CD4-positive, alpha-beta T cell treated with Interleukin-17A for 1 hour (primary cell): ENCODE results near the gene DENND5A.
"Not testable (repeated sequence)": the region's sequence is repeated elsewhere in the genome, so short reads cannot be mapped to it uniquely, and the experiment has no call there.

Experiments used
- DNase-seq: peaks from one replicate; pipeline ENCODE4 v3.0.0-alpha.2; 2020

The DENND5A gene

DNA sequence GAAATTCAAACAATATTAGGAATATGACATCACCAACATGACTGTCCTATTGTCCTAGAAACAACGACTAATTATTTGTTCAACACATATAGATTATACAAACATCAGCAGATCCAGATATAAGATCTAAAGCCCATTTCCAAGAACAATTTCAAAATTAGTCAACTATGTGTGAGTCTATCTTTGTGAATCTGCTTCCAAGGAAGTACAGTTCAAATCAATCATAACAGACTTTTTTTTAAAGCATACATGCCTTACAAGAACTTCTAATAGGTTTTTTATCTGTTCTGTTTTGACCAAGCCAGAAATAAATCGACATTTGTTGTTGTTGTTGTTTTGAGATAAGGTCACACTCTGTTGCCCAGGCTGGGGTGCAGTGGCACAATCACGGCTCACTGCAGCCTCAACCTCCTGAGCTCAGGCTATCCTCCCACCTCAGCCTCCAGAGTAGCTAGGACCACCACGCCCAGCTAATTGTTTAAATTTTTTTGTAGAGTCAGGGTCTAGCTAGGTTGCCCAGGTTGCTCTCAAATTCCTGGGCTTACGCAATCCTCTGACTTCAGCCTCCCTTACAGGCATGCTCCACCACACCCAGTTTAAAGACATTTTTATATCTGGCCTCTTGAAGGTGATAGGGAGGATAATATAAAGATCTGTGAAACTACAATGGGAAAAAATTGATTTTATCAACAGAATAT is 54.8 kb downstream of the DENND5A start:
- no peak for DNase-seq

DNA sequence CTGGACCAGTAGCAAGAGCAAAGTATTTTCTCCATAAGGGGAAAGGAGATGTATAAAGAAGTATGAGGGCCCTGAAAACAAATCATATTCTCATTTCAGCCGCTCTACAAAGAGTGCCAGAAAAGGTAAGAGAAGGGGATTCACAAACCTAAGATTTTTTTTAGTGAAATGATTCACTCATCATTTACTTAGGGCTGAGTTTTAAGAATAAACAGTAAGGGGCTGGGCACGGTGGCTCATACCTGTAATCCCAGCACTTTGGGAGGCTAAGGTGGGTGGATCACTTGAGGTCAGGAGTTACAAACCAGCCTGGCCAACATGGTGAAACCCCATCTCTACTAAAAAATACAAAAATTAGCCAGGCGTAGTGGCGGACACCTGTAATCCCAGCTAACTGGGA is 55.5 kb downstream of the DENND5A start:
- not testable (repeated sequence) for DNase-seq

DNA sequence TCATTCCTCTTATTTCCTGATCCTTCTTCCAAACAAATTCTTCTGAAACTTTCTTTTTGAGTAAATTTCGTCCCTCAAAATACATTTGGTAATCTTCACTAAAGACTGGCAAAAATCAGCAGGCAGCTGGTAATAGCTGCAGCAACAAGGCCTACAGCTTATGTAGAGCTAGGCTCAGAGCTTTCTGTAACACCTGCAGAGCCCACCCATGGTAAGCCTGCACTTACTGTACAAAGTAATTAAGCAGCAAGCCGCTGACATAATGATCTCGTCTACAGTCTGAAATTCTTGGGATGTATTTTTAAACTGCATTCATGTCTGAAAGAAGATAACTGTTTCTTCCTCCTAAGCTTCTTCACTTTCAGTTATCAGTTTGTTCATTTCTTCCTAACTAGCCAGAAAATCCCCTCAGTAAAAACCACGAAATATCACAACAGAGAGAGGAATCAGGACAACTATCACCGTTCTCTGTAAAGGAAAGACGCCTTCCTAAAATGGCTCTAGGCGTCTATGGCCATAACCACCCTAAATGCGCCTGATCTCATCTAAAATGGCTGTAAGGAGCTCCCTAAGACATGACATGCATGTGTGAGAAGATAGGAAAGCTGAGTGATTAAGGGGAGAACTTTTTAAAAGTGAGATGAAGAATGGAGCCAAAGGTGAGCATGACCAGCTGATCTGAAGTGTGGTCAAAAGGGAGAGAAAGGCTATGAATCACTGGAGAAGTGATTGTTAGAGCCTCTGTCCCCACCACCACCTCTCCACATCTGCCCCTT is 56.2 kb downstream of the DENND5A start:
- DNase-seq = no peak

DNA sequence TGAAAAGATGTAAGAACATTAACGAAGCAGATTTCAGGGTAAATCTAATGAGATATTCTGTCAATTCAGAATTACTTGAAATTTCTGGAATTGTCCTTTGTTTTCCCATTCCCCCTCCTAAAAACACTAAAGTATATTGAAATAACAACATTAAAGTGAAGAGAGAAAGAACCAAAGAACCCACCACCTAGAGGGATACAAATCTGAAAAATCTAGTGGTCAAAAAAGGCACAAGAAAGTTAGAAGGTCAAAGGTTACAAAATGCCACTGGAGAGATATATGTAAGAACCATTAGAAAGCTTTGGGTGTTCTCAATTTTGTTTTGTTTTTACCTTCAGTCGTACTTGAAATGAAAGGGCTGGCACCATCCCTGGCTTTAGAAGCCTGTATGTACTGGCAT is 57.9 kb downstream of the DENND5A start:
- no peak for DNase-seq

DNA sequence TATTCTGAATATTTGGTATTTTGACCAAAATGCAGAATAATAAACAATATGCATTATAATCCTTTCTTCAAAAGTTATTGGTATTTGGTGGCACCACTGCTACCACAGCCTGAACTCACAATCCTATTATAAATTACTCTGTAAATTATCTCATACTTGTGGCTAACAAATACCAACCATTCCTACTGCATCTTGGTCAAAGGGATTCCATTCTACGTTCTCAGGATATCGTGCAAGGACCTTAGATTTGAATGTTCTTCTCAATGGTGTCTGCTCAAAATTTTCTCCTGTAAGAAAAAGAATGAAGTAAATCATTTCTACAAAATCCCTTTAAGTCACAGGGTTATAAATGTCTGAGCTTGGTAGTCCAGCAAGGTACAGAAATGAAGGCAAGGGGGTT is 58.7 kb downstream of the DENND5A start:
- no peak for DNase-seq

DNA sequence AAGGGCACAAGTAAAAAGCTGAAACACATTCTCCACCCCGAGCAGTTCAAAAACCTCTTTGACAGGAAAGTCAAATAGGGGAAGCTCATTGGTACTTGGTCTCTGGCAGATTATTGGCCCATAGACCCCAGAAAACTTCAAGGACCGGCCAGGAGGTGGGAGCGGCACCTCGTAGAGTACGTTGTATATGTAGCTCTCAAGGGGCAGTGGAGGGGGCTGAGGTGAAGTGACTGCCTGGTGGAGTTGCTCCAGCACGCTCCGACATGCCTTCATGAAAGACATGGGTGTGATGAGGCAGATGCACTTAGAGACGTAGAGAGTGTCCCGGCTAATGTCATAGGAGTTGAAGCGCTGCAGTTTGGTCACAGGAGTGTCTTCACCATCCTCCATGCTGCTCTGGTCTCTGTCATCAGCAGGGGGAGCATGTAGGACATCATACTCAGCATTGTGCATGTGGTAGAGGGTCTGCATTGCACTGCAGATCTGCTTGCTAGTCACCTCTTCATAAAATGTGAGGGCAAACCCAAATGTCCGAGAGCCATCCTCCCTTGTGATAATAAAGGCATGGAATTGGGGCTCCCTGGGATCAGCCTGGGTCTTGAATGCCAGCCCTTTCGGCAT is 61.3 kb downstream of the DENND5A start:
- peak; percentile 14 for DNase-seq

DNA sequence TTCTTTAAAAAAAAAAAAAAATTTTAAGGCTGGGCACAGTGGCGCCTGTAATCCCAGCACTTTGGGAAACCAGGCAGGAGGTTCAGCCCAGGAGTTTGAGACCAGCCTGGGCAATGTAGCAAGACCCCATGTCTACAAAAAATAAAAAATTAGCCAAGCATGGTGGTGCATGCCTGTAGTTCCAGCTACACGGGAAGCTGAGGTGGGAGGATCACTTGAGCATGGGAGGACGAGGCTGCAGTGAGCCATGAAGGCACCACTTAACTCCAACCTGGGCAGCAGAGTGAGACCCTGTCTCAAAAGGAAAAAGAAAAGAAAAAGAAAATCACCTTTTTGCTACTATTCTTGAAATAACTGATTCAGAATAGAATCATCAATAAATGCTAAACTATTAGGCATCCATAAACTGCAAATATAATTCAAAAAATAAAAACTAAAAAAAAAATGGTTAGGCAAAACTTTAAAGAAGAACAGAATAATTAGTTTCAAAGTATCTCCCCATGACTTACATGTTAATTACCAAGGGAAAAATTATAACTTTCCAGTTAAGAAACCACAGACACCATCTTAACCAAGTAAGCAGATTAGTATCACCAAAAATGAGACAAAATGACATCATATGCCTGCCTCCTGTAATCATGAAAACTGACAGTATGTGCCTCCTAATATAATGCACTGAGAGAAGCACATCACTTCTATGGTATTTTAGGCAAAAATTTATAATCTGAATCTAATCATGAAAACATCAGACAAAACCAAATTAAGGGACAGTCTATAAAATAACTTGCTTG is 63.6 kb downstream of the DENND5A start:
- DNase-seq = no peak

DNA sequence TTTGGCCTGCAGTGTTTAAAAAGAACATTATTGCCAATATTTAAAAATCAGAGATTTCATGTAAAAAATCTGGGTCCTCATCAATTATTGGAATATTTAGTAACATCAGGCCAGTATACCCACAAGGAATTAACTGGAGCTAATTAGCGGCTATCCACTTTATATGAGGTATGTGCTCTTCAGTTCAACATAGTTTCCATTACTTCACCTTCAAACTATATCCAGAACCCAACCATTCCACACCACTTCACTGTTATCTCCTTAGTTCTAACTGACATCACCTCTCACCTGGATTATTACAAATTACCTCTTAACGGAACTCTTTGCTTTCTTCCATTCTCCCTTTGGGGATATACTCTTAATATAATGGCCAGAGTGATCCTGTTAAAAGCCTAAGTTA is 64.7 kb downstream of the DENND5A start:
- DNase-seq = no peak

DNA sequence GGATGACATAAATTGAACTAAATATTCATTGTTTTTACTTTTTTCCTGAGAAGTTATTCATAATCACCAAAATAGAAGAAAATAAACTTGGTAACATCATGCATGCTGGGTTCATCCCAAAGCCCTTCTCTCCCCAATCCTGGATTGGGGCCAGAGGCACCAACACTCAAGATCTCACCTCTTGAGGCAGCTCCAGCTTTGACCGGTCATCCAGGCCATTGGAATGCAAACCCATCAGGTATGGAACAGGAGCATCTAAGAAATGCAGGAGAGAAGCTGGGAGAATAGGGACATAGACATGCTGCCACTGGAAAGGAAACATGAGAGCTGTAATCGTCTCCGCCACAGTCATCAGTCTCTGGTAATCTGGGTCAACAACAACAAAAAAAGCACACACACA is 71.8 kb downstream of the DENND5A start:
- DNase-seq = no peak

DNA sequence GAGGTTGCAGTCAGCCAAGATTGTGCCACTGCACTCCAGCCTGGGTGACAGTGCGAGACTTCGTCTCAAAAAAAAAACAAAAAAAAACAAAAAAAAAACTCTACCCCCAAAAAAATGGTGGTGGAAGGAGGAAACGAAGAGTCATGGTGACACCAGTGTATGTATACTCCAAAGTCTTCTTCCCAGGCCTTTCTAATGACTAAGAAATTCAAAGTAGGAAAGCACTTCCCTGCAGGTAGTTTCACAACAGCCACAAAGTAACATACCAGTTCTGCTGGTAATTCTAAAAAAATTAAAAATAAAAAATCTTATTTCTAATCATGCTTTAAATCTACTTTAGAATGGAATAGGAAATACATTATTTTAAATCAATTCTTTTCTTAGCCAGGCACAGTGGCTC is 72.6 kb downstream of the DENND5A start:
- DNase-seq = no peak

DNA sequence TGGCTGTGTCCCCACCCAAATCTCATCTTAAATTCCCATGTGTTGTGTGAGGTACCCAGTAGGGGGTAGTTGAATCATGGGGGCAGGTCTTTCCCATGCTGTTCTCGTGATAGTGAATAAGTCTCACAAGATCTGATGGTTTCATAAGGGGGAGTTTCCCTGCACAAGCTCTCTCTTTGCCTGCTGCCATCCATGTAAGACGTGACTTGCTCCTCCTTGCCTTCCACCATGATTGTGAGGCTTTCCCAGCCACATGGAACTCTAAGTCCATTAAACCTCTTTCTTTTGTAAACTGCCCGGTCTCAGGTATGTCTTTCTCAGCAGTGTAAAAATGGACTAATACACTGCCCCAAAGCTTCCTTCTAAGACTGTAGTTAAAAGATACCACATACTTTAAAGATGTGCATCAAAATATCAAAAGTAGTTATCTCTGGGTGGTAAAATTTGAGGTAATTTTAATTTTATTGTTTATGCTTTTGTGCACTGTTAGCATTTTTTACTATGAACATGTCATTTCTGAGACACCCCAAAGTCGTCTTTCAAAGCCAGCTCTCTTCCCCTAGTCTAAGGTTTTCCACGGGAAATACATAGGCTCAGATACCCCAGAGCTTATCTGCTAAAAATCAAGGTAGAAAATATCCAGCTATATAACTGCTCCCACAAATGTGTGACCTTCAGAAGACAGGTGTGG is 74.7 kb downstream of the DENND5A start:
- not testable (repeated sequence) for DNase-seq

DNA sequence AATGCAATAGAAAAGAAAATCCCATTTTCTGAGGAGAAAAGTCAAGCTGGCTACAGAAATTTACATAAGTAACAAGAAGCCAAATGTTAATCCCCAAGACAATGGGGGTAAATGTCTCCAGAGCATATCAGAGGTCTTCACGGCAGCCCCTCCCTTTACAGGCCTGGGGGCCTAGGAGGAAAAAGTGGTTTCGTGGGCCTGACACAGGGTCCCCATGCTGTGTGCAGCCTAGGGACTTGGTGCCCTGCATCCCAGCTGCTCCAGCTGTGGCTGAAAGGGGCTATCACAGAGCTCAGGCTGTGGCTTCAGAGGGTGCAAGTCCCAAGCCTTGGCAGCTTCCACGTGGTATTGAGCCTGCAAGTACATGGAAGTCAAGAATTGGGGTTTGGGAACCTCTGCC is 76.3 kb downstream of the DENND5A start:
- not testable (repeated sequence) for DNase-seq

DNA sequence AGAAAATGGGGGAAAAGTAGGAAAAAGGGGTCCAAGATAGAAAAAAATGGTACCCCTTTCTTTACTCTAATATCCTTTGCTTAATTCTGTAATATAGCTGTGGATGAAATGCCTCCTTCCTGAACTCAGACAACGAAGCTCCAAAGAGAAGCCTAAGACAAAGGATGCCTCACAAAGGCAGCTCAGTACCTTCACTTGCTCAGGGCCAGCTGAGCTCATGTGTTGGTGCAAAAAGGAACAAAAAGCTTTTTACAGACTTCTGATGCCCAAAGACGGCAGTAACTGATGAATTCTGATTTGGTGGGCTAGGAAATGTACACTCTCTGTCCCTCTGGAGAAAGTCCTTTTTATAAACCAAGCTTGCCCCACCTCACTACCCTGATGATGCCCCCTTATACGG is 77.5 kb downstream of the DENND5A start:
- no peak for DNase-seq

DNA sequence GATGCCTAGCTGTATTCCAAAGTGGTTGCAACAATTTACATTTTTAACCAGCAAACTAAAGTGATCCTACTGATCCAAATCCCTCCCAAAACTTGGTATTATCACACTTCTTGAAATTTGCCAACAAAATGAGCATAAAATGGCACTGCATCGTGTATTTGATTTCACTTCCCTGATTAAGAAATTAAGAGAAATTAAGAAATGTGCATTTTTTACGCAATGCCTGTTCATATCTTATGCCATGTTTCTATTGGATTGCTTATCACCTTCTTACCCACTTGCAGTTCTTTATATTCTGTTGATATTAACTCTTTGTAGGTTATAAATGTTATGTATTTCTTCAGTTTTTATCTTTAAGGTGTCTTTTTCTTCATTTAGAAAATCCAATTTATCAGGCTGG is 80.6 kb downstream of the DENND5A start:
- DNase-seq = no peak

DNA sequence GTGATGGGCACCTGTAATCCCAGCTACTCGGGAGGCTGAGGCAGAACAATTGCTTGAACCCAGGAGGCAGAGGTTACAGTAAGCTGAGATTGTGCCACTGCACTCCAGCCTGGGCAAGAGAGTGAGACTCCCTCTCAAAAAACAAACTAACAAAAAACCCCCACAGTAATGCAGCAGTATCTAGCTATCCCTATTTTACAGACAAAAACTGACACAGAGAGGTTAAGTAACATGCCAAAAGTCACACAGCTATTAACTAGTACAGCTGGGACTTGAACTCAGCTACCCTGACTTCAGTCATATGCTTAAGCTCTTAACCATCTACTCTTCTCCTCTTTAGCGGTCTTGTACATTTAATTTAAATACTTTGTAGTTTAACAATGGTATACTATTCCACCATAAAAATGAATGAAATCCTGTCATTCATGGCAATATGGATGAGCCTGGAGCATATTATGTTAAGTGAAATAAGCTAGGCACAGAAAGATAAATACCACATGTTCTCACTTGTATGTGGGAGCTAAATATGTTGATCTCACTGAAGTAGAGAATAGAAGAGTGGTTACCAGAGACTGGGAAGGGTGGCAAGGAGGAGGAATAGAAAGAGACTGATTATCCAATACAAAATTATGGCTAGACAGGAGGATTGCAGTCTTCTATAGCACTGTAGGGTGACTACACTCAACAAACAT is 82.8 kb downstream of the DENND5A start:
- DNase-seq = no peak

DNA sequence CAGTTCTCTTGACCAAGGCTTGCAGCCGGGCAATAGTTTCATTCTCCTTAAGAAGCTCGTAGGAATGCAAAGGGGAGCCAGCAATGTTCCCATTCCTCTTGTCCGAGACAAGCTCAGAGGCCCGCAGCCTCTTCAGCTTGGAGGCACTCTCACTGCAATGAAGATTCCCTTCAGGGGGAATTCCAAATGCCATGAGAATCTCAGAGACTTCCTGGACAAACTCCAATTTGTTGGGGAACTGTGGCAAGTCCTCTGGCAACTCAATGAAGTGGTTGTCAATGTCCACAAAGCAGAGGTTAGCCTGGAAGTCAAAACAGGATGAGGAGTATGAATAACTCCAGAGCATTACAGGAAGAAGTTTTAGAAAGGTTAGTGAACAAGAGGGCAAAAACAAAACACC is 84.4 kb downstream of the DENND5A start:
- no peak for DNase-seq

DNA sequence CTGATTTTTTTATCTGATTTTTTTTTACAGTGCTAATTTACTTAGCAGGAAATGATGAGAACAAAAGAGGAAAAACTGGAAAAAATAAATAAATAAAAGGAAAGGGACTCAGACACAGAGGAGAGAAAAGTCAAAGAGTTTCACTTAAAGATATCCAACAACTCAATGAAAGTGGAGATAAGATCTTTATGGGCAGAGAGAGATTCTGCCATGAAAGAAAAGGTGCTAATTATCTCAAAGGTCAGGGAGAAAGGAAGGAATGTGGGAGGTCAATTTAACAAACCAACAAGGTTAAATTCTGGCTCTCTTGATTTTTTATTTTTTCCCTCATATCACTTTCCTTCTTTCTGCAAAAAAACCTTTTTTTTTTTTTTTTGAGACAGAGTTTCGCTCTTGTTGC is 86.0 kb downstream of the DENND5A start:
- no peak for DNase-seq

DNA sequence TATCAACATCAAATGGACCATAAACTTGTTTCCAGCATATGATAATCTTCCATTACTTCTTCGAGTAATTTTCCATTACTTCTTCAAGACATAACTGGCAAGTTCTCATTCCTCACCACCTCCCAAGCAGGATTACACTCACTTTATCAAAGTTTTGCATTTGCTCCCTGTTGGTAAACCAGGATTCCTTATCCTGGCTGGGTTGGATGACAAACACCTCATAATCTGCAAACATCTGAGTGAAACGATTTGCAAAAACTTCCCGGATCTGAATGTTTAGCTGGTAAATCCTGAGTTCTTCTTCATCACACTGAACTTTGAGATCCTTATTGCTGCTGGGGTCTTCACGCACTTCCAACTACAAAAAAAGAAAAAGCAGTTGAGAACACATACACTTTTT is 86.4 kb downstream of the DENND5A start:
- no peak for DNase-seq

DNA sequence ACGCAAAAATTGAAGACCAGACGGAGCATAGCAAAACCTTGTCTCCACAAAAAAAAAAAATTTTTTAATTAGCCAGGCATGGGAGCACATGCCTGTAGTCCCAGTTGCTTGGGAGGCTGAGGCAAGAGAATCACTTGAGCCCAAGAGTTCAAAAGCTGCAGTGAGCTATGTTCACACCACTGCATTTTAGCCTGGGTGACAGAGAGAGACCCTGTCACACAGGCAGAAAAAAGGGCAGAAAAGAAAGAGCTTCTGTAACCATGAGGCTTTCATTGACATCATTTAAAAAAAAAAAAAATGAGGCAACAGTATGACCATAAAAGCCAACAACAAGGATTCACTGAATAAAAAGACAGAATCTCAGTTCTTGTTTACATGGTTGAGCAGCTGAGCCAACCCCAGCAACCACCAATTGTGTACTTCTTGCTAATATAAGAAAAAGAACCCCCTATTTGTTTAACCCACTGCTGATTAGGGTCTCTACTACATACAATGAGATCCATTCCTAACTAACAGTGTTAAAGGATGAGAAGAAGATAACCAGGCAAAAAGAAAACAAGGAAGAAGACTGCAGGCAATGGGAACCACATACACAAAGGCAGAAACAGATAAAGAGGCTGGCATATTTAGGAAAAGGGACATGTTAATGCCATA is 87.6 kb downstream of the DENND5A start:
- no peak for DNase-seq

DNA sequence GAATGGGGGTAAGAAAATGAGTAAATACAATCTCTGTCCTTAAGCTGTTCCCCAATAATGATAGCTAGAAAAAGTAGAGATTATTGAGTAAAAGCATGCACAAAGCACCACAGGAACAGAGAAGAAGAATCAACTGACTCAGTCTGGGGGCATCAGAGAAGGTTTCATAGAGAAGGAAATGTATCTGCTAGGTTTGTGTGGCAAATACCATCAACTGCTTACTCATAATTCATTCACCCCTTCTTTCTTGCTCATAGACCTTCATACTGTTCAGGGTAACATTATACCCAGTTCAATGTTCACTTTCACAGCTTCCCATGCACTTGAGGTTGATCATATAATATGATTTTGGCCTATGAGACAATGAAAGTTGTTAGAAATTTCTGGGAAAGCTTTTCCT is 88.6 kb downstream of the DENND5A start:
- DNase-seq = no peak

DNA sequence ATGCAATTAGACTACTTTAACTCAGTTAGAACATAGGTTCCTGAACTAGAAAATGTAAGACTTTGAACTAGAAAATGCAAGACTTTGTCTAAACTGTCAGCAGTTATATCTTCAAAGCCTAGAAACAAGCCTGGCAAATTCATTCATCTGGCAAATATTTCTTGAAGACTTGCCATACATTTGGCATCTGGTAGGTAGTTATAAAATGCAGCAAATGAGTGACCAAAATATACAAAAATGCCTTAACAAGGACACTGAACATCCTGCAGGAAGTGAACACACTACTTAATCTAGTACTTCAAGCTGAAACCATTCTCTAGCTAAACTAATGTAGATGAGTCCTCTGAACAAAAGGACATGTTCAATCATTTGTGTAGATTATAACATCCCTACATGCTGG is 89.0 kb downstream of the DENND5A start:
- DNase-seq = no peak

DNA sequence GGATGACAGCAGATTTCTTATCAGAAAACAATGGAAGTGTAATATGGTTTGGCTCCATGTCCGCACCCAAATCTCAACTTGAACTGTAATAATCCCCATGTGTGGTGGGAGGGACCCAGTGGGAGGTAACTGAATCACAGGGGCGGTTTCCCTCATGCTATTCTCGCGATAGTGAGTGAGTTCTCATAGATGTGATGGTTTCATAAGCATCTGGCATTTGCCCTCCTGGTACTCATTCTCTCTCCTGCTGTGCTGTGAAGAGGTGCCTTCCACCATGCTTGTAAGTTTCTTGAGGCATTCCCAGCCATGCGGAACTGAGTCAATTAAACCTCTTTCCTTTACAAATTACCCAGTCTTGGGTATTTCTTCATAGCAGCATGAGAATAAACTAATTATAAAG is 92.8 kb downstream of the DENND5A start:
- no peak for DNase-seq
